MM.1S (cell line): ENCODE results near the gene COX8C.
"Not testable (repeated sequence)": the region's sequence is repeated elsewhere in the genome, so short reads cannot be mapped to it uniquely, and the experiment has no call there.

ENCODE experiments used
- DNase-seq: peaks from one replicate; pipeline ENCODE4 v3.0.0-alpha.2; 2015
- H2AFZ ChIP-seq: fragments of 300-600 bp; sonication (generic); 2 replicates; pipeline ENCODE4 v1.6.0; 2016; ENCODE audit warnings: antibody characterized with exemption, low read length
- H3F3A ChIP-seq: fragments of 300-600 bp; sonication (generic); 2 replicates; pipeline ENCODE4 v1.6.1; 2016; ENCODE audit warnings: mild to moderate bottlenecking, antibody characterized with exemption, low read length, moderate library complexity, mixed read lengths; ENCODE audit not compliant: insufficient read depth
- H3K27ac ChIP-seq: fragments of 300-600 bp; sonication (generic); 2 replicates; pipeline ENCODE4 v1.5.1; 2016; ENCODE audit warnings: mild to moderate bottlenecking, low read length
- H3K27me3 ChIP-seq: fragments of 300-600 bp; sonication (generic); replicated peaks from 2 replicates; pipeline ENCODE4 v1.6.0; 2016; ENCODE audit warnings: low read length; ENCODE audit not compliant: insufficient read depth
- H3K36me3 ChIP-seq: fragments of 300-600 bp; sonication (generic); replicated peaks from 2 replicates; pipeline ENCODE4 v1.6.1; 2016; ENCODE audit warnings: mild to moderate bottlenecking, low read length, mixed read lengths; ENCODE audit not compliant: insufficient read depth
- H3K4me1 ChIP-seq: fragments of 300-600 bp; sonication (generic); 2 replicates; pipeline ENCODE4 v1.6.1; 2016; ENCODE audit warnings: low read length, mixed read lengths
- H3K4me2 ChIP-seq: fragments of 300-600 bp; sonication (generic); 2 replicates; pipeline ENCODE4 v1.6.0; 2016; ENCODE audit warnings: low read depth, low read length
- H3K4me3 ChIP-seq: fragments of 300-600 bp; sonication (generic); 2 replicates; pipeline ENCODE4 v1.5.1; 2016; ENCODE audit warnings: low read length, mixed read lengths
- H3K79me2 ChIP-seq: fragments of 300-600 bp; sonication (generic); 2 replicates; pipeline ENCODE4 v1.6.1; 2016; ENCODE audit warnings: mixed run types, low read length, mixed read lengths
- H3K9ac ChIP-seq: fragments of 300-600 bp; sonication (generic); 2 replicates; pipeline ENCODE4 v1.6.1; 2016; ENCODE audit warnings: low read length, mixed read lengths
- H3K9me2 ChIP-seq: fragments of 300-600 bp; sonication (generic); replicated peaks from 2 replicates; pipeline ENCODE4 v1.6.1; 2016; ENCODE audit warnings: mild to moderate bottlenecking, low read length, mixed read lengths; ENCODE audit not compliant: insufficient read depth
- H3K9me3 ChIP-seq: fragments of 300-600 bp; sonication (generic); replicated peaks from 2 replicates; pipeline ENCODE4 v1.6.1; 2016; ENCODE audit warnings: mild to moderate bottlenecking, low read length, mixed read lengths; ENCODE audit not compliant: insufficient read depth
- H4K20me1 ChIP-seq: fragments of 300-600 bp; sonication (generic); 2 replicates; pipeline ENCODE4 v1.6.1; 2016; ENCODE audit warnings: mild to moderate bottlenecking, low read length, moderate library complexity, mixed read lengths; ENCODE audit not compliant: insufficient read depth
- EZH2 ChIP-seq: fragments of 300-600 bp; sonication (generic); optimal IDR thresholded peaks from 2 replicates; pipeline ENCODE3; 2017; ENCODE audit warnings: low read depth, mild to moderate bottlenecking, antibody characterized with exemption, low read length, mixed read lengths
- EZH2phosphoT487 ChIP-seq: fragments of 300-600 bp; sonication (generic); IDR thresholded peaks from 2 replicates; pipeline ENCODE4 v1.6.1; 2018; ENCODE audit warnings: antibody characterized with exemption, low read length
- TF ChIP-seq, protein P1 (sequence below): fragments of 300-600 bp; sonication (generic); IDR thresholded peaks from 2 replicates; pipeline ENCODE4 v1.5.1; 2016; ENCODE audit warnings: antibody characterized with exemption, low read length, mixed read lengths

The COX8C gene

DNA sequence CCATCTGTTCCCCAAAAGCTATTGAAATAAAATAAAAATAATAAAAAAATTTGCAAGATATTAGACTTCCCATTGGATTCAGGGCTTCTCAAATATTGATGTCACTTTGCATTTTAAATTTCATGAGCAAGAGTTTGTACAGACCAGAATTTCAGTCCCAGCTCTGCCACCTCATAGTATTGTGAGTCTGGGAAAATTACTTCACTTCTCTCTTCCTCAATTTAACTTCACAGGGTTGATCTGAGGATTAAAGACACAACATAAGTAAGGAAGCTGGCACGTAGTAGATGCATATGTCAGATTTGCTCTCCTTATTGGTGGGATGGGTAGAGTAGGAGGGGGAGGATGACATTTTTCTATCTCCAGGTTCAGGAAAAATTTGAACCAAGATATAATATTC, 32.8 kb downstream of the COX8C start:
- H3K9ac ChIP-seq, result no peak overlapping the region
- no peaks in the 10 kb centered on the region for H3K27me3 ChIP-seq
- no peak overlapping the region for H3K27ac ChIP-seq
- no peaks in the 10 kb centered on the region for H3K9me2 ChIP-seq
- no peak overlapping the region for H3K4me3 ChIP-seq
- H3K79me2 ChIP-seq, result no peaks in the 10 kb centered on the region
- no peak for DNase-seq
- H4K20me1 ChIP-seq, result no peaks in the 10 kb centered on the region
- H3K4me2 ChIP-seq, result no peak overlapping the region
- H2AFZ ChIP-seq, result no peak overlapping the region
- no peaks in the 10 kb centered on the region for H3K9me3 ChIP-seq
- no peak for TF ChIP-seq EZH2phosphoT487
- no peak for TF ChIP-seq EZH2
- TF ChIP-seq, protein P1, sequence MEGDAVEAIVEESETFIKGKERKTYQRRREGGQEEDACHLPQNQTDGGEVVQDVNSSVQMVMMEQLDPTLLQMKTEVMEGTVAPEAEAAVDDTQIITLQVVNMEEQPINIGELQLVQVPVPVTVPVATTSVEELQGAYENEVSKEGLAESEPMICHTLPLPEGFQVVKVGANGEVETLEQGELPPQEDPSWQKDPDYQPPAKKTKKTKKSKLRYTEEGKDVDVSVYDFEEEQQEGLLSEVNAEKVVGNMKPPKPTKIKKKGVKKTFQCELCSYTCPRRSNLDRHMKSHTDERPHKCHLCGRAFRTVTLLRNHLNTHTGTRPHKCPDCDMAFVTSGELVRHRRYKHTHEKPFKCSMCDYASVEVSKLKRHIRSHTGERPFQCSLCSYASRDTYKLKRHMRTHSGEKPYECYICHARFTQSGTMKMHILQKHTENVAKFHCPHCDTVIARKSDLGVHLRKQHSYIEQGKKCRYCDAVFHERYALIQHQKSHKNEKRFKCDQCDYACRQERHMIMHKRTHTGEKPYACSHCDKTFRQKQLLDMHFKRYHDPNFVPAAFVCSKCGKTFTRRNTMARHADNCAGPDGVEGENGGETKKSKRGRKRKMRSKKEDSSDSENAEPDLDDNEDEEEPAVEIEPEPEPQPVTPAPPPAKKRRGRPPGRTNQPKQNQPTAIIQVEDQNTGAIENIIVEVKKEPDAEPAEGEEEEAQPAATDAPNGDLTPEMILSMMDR, result no peak
- no peaks in the 10 kb centered on the region for H3F3A ChIP-seq
- H3K4me1 ChIP-seq, result 0 out of 2 replicates have a peak, but pooled peaks cover 4% of the 10 kb centered on the region
- no peaks in the 10 kb centered on the region for H3K36me3 ChIP-seq

- no peaks in the 10 kb centered on the region for H3K9me3 ChIP-seq
- TF ChIP-seq EZH2, result no peak
- TF ChIP-seq, protein P1, result no peak
- TF ChIP-seq EZH2phosphoT487, result no peak
- H3K9ac ChIP-seq, result no peak overlapping the region
- DNase-seq, result no peak
- no peaks in the 10 kb centered on the region for H3K9me2 ChIP-seq
- no peaks in the 10 kb centered on the region for H3K79me2 ChIP-seq
- 0 out of 2 replicates have a peak, but pooled peaks cover 4% of the 10 kb centered on the region for H3K4me1 ChIP-seq
- no peak overlapping the region for H2AFZ ChIP-seq
- H4K20me1 ChIP-seq, result no peaks in the 10 kb centered on the region
- no peaks in the 10 kb centered on the region for H3F3A ChIP-seq
- H3K27me3 ChIP-seq, result no peaks in the 10 kb centered on the region
- H3K36me3 ChIP-seq, result no peaks in the 10 kb centered on the region
- H3K27ac ChIP-seq, result no peak overlapping the region
- H3K4me3 ChIP-seq, result no peak overlapping the region
- H3K4me2 ChIP-seq, result no peak overlapping the region
Observed at GRCh38 chr14:93381644-93382043, 34.7 kb downstream of the COX8C start.

DNA sequence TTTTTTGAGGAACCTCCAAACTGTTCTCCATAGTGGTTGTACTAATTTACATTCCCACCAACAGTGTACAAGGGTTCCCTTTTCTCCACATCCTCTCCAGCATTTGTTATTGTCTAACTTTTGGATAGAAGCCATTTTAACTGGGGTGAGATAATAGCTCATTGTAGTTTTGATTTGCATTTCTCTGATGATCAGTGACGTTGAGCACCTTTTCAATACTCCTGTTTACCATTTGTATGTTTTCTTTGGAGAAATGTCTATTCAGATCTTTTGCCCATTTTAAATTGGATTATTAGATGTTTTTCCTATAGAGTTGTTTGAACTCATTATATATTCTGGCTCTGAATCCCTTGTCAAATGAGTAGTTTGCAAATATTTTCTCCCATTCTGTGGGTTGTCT, 37.3 kb downstream of the COX8C start:
- H3K4me1 ChIP-seq, H3K4me2 ChIP-seq, H2AFZ ChIP-seq, H3K9ac ChIP-seq, H3K9me2 ChIP-seq, H3F3A ChIP-seq, H3K9me3 ChIP-seq, DNase-seq, H3K27ac ChIP-seq, H3K27me3 ChIP-seq, H4K20me1 ChIP-seq, H3K79me2 ChIP-seq, H3K4me3 ChIP-seq, H3K36me3 ChIP-seq: not testable (repeated sequence)

GRCh38 chr14:93395231-93395630, 48.2 kb downstream of the COX8C start:
- H3K27ac ChIP-seq, result no peak overlapping the region
- no peaks in the 10 kb centered on the region for H3K36me3 ChIP-seq
- no peaks in the 10 kb centered on the region for H3K9me3 ChIP-seq
- TF ChIP-seq EZH2phosphoT487, result no peak
- TF ChIP-seq EZH2, result no peak
- TF ChIP-seq, protein P1, result no peak
- no peak for DNase-seq
- H3K4me1 ChIP-seq, result no peaks in the 10 kb centered on the region
- no peaks in the 10 kb centered on the region for H3K79me2 ChIP-seq
- H2AFZ ChIP-seq, result no peak overlapping the region
- H3K4me2 ChIP-seq, result no peak overlapping the region
- no peaks in the 10 kb centered on the region for H3K27me3 ChIP-seq
- no peak overlapping the region for H3K9ac ChIP-seq
- H4K20me1 ChIP-seq, result no peaks in the 10 kb centered on the region
- no peaks in the 10 kb centered on the region for H3F3A ChIP-seq
- no peaks in the 10 kb centered on the region for H3K9me2 ChIP-seq
- no peak overlapping the region for H3K4me3 ChIP-seq
